ENCODE data around the gene GRPR.

Gene GRPR

DNA sequence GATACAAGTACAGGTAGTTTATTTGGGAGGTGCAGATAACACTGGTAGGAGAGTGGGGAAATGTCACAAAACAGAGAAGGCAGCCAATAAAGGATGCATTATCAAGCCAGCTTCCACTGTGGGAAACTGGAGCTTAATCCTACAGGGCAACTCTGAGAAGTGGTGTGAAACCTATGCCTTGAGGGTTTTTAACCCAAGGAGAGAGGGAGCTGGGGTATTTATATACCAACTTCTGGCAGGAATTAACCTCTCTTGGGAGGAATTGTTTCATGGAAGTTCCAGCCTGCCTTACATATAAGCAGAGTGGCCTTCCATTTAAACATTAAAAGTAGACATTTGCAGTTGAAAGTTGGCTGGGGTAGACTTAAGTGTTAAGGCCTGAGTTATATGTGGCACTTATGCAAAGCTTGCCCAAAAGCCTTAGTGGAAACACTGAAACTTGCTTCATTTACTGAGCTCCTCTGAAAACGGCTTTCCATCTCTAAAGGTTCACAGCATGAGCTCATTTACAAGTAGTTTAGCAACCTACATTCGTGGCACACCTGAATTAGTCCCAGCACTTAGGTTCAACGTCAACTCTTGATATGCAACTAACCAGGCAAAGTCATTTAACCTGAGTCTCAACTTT lies 63.1 kb downstream of the GRPR start:
- no peak for DNase-seq

DNA sequence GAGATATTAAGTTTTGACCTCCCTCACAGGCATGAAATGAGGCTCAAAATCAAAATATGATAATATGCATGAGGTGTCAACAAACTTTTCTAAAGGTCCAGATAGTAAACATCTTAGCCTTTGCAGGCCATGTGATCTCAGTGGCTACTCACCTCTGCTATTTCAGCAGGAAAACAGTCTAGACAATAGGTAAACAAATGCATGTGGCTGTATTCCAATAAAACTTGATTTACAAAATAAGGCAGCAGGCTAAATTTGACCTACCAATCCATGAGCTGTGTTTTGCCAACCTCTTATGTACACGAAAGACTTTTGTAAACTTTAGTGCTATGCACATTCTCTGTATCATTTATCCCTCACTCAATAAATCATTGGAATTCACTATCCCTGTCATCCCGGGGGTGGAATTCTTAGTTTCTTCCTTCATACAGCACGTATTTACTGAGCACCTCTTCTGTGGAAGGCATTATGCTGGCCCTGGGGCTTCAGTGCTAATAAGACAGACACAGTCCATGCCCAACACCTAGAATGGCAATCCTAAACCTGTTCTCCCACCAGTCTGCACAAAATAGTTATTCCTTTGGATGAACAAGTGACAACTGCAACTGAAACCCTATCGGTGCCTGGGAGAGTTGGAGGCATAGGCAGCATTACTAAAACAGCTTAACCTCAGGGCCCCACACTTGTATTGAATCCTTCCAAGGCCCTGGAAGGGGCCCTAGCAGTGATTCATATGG lies 63.8 kb downstream of the GRPR start:
- no peak for DNase-seq

GRCh38 chrX:16188687-16189086 lies 65.3 kb downstream of the GRPR start:
- DNase-seq: no peak

- no peak for DNase-seq
Observed at GRCh38 chrX:16191605-16192004, 68.2 kb downstream of the GRPR start.

- no peak for DNase-seq
Observed at GRCh38 chrX:16196829-16197228, 73.5 kb downstream of the GRPR start.

GRCh38 chrX:16199343-16199742 lies 76.0 kb downstream of the GRPR start:
- no peak for DNase-seq

GRCh38 chrX:16202943-16203342 lies 79.6 kb downstream of the GRPR start:
- no peak for DNase-seq
